MCF 10A (cell line): ENCODE data around the gene SLC15A3. TPM values are rescaled to one million over a fixed set of nuclear protein-coding genes. Genes with fewer than 3 reads are reported as not detected.

ENCODE experiments used
- BruUV-seq: library from RNA; stranded (reverse); fragments of 400-500 nt; replicated peaks from 2 replicates; lab custom pipeline; 2021; lab: Mats Ljungman, UMichigan
- CTCF ChIA-PET: fragments of 300-600 bp; sonication (Branson Sonifier 250); formaldehyde crosslinking; extraction: SDS; loops from one replicate; lab custom pipeline; 2021; ENCODE audit warnings: antibody characterized with exemption, inconsistent platforms; lab: Yijun Ruan, JAX
- POLR2A ChIA-PET: fragments of 300-600, 350-650 bp; sonication (Branson Sonifier 250); formaldehyde crosslinking; extraction: SDS; loops from one replicate; lab custom pipeline; 2020; ENCODE audit warnings: antibody characterized with exemption, inconsistent platforms; lab: Yijun Ruan, JAX
- DNase-seq: peaks from one replicate; pipeline ENCODE4 v3.0.0-alpha.2; 2018; ENCODE audit not compliant: unreplicated experiment
- H3K27ac Mint-ChIP-seq: one replicate; pipeline ENCODE4 v1.8.0; 2022; ENCODE audit warnings: mild to moderate bottlenecking, low read depth, mixed read lengths; ENCODE audit not compliant: unreplicated experiment
- H3K27me3 Mint-ChIP-seq: one replicate; pipeline ENCODE4 v1.8.0; 2022; ENCODE audit warnings: mixed read lengths; ENCODE audit not compliant: insufficient read depth, unreplicated experiment
- H3K36me3 Mint-ChIP-seq: one replicate; pipeline ENCODE4 v1.8.0; 2022; ENCODE audit warnings: mild to moderate bottlenecking, moderate library complexity, mixed read lengths; ENCODE audit not compliant: insufficient read depth, unreplicated experiment
- H3K4me1 Mint-ChIP-seq: one replicate; pipeline ENCODE4 v1.8.0; 2022; ENCODE audit warnings: mixed read lengths; ENCODE audit not compliant: insufficient read depth, unreplicated experiment
- H3K4me3 Mint-ChIP-seq: one replicate; pipeline ENCODE4 v1.8.0; 2022; ENCODE audit warnings: mild to moderate bottlenecking, moderate library complexity, mixed read lengths; ENCODE audit not compliant: unreplicated experiment
- H3K9me3 Mint-ChIP-seq: one replicate; pipeline ENCODE4 v1.8.0; 2022; ENCODE audit warnings: mixed read lengths; ENCODE audit not compliant: unreplicated experiment
- intact Hi-C: fragments of 100-400 bp; cut with micrococcal nuclease; formaldehyde crosslinking; loops from 2 replicates; pipeline ENCODE4 v1.14.1; 2022
- total RNA-seq: library from RNA; stranded (reverse); gene quantifications from 2 replicates; pipeline ENCODE4 v1.2.3, GENCODE V29; 2022
- TF ChIP-seq, protein P1 (sequence below): fragments of 200-600 bp; IDR thresholded peaks from one replicate; pipeline ENCODE4 v1.8.0; 2022; ENCODE audit warnings: antibody characterized with exemption, mild to moderate bottlenecking; ENCODE audit not compliant: unreplicated experiment

Gene SLC15A3
- total RNA-seq, 1 experiment from 2014 or later = not detected

DNA sequence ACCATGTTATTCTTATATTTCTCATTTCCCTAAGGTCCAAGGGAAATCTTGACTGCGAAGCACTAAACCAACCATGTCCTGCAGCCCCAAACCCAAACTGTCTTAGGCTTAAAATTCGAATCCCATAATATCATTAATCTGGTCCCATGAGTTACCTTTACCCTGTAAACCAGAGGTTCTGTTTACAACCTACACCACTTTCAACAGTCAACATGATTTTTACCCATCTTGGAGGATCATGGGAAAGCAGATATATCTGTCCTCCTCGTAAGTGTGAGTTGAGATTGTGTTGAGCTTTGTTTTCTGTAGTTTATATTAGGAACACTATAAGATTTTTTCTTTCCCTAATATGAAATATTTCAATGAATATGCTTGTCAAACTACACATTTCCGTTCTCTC lies 52.0 kb downstream of the SLC15A3 start:
- Mint-ChIP-seq H3K27me3 (no peaks in the 10 kb centered on the region), H3K27ac (no peak overlapping the region)

DNA sequence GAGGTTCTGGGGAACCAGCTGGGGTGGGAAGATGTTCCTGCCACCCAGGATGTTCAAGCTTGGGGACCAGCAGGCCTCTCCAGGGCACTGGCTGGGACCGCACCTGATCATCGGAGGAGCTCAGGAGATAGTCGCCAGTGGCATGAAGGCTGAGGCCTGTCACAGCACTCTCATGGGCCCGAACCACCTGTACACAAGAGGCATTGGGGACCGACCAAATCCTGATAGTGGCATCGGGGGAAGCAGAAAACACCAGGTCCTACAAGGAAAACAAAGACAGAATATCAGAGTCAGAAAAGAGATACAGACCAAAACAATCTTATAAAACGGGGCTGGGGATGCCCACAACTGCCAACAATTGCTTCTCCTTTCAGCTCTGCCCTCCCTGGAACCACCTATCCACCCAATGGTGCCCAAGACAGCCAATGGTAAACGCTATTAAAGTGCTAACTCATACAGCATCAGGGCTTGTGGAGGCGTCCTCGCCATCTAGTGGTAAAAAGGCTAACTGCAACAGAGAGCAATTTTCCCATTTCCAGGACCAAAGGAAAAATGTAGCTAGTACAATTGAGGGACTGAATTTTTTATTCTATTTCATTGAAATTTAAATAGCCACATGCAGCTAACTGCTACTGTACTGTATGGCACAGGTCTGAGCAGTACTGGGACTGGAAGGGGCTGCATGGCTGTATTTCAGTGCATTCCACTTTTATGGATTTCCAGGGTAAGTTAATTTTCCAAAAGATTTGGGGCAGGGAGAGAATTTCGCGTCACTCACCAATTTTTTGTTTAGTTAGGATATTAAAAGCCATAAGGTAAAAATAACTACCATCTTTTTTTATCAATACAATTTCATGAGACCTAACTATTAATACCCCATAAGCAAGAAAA lies 52.7 kb downstream of the SLC15A3 start:
- no TSS peak for BruUV-seq
- Mint-ChIP-seq H3K36me3 (peaks cover 97% of the 10 kb centered on the region), H3K27me3 (no peaks in the 10 kb centered on the region), H3K4me1 (peaks cover 5% of the 10 kb centered on the region), H3K9me3 (no peaks in the 10 kb centered on the region), H3K4me3 (no peak overlapping the region), H3K27ac (no peak overlapping the region)
- CTCF ChIA-PET = interaction anchor here (0.6 to 10.1 kb wide), 43 partner anchors 8 to 1987 kb away, joined by 3 to 163 read pairs (median 5); partner anchors contain the start of genes PTGDR2 and TMEM109
- POLR2A ChIA-PET = interaction anchor here (1.1 to 3.2 kb wide), 5 partner anchors 10 to 68 kb away, joined by 3 to 11 read pairs (median 6); partner anchors contain the start of gene TMEM109
- intact Hi-C loops = loop anchor here (1.0 kb wide), 2 partner anchors 68 to 124 kb away; no protein-coding TSS in a partner anchor
- TF ChIP-seq, protein P1, sequence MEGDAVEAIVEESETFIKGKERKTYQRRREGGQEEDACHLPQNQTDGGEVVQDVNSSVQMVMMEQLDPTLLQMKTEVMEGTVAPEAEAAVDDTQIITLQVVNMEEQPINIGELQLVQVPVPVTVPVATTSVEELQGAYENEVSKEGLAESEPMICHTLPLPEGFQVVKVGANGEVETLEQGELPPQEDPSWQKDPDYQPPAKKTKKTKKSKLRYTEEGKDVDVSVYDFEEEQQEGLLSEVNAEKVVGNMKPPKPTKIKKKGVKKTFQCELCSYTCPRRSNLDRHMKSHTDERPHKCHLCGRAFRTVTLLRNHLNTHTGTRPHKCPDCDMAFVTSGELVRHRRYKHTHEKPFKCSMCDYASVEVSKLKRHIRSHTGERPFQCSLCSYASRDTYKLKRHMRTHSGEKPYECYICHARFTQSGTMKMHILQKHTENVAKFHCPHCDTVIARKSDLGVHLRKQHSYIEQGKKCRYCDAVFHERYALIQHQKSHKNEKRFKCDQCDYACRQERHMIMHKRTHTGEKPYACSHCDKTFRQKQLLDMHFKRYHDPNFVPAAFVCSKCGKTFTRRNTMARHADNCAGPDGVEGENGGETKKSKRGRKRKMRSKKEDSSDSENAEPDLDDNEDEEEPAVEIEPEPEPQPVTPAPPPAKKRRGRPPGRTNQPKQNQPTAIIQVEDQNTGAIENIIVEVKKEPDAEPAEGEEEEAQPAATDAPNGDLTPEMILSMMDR = peak; percentile 92
- peak; percentile 64 for DNase-seq

More for the DNA sequence above, 52.0 kb downstream of the SLC15A3 start:
- CTCF ChIA-PET = interaction anchor here (0.6 to 10.1 kb wide), 34 partner anchors 8 to 1986 kb away, joined by 3 to 163 read pairs (median 6); partner anchors contain the start of genes PTGDR2 and TMEM109
- intact Hi-C loops = loop anchor here (1.0 kb wide), 2 partner anchors 69 to 125 kb away; no protein-coding TSS in a partner anchor
- Mint-ChIP-seq H3K36me3 (peaks cover 91% of the 10 kb centered on the region), H3K4me1 (peaks cover 9% of the 10 kb centered on the region), H3K9me3 (no peaks in the 10 kb centered on the region), H3K4me3 (no peak overlapping the region)
- no peak for DNase-seq
- TF ChIP-seq, protein P1 = no peak
- POLR2A ChIA-PET = interaction anchor here (1.1 to 3.2 kb wide), 5 partner anchors 11 to 69 kb away, joined by 3 to 11 read pairs (median 6); partner anchors contain the start of gene TMEM109
- no TSS peak for BruUV-seq

DNA sequence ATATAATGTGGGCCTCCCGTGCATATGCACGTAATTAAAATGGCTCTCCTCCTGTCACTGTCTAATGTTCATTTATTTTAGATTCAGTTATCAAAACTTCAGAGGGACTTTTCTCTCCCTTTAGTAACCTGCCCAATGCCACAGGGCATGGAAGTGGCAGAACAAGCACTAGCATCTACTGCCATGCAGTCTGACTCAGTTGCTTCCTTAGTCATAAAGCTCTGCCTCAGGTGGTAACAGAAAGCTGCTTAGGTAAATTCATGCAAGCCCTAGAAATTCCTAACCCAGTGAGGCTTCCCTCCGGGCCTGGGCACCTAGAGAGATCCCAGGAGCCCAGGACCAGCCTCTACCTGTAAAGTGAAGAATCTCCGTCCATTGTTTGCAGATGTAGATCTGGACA lies 54.5 kb downstream of the SLC15A3 start:
- TF ChIP-seq, protein P1 = no peak
- no TSS peak for BruUV-seq
- Mint-ChIP-seq H3K4me1 (no peaks in the 10 kb centered on the region), H3K27me3 (no peaks in the 10 kb centered on the region), H3K9me3 (no peaks in the 10 kb centered on the region), H3K4me3 (no peak overlapping the region), H3K36me3 (peaks cover 98% of the 10 kb centered on the region), H3K27ac (no peak overlapping the region)
- CTCF ChIA-PET = interaction anchor here (0.6 to 10.1 kb wide), 12 partner anchors 7 to 683 kb away, joined by 3 to 163 read pairs (median 4); no protein-coding TSS in a partner anchor
- no peak for DNase-seq
- POLR2A ChIA-PET = interaction anchor here (1.2 kb wide), 1 partner anchor 8 kb away, joined by 3 read pairs; the partner anchor contains the start of gene PRPF19
- intact Hi-C loops = no loop called here

DNA sequence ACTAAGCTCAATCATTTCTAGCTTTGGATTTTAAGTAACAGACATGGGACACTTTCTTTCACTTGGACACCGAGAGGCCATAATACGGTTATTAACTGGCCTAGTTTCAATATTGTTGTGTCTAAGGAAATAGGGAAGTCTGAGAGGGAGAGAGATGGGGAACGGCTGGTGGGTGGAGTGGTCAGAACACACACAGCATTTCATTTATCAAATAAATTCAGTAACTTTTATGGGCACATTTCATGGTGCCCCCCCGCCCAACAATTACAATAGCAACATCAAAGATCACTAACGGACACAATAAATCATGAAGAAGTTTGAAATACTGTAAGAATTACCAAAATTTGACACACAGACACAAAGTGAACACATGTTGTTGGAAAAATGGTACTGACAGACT lies 56.3 kb downstream of the SLC15A3 start:
- no peak for DNase-seq
- Mint-ChIP-seq H3K27me3 (no peaks in the 10 kb centered on the region), H3K4me3 (no peak overlapping the region), H3K27ac (no peak overlapping the region), H3K4me1 (no peaks in the 10 kb centered on the region), H3K36me3 (peaks cover 98% of the 10 kb centered on the region), H3K9me3 (no peaks in the 10 kb centered on the region)
- TF ChIP-seq, protein P1 = no peak
- ChIA-PET POLR2A (interaction anchor here (1.4 to 1.8 kb wide), 3 partner anchors 9 to 116 kb away, joined by 3 to 5 read pairs (median 3); partner anchors contain the start of gene TMEM109), CTCF (interaction anchor here (1.8 to 3.9 kb wide), 3 partner anchors 9 to 234 kb away, joined by 5 to 15 read pairs (median 6); no protein-coding TSS in a partner anchor)
- no TSS peak for BruUV-seq
- intact Hi-C loops = no loop called here
